Fibroblast of mammary gland (primary cell): ENCODE data around the gene MEF2A.

ENCODE experiments used
- DNase-seq: peaks from one replicate; pipeline ENCODE4 v3.0.0-alpha.2; 2010; ENCODE audit warnings: low read depth
- H3K4me3 ChIP-seq: 2 replicates; pipeline ENCODE4 v1.5.1; 2011; ENCODE audit warnings: low read depth, mild to moderate bottlenecking, low read length, moderate library complexity; ENCODE audit not compliant: control insufficient read depth
- CTCF ChIP-seq: conservative IDR thresholded peaks from 2 replicates; pipeline ENCODE4 v1.5.1; 2011; ENCODE audit warnings: low read depth, low read length, inconsistent platforms; ENCODE audit not compliant: control insufficient read depth, insufficient read depth

Gene MEF2A

GRCh38 chr15:99703603-99704443, 138.0 kb downstream of the MEF2A start:
- H3K4me3 ChIP-seq: no peak overlapping the region
- peak; percentile 92 for DNase-seq
- peak; percentile 76 for TF ChIP-seq CTCF

- peak; percentile 77 for TF ChIP-seq CTCF
- DNase-seq: peak; percentile 91
- H3K4me3 ChIP-seq: no peak overlapping the region
Measured at GRCh38 chr15:99704444-99704838, 138.7 kb downstream of the MEF2A start.

GRCh38 chr15:99706557-99707303, 140.9 kb downstream of the MEF2A start:
- no peak for TF ChIP-seq CTCF
- peak; percentile 54 for DNase-seq
- H3K4me3 ChIP-seq: no peak overlapping the region

- peak overlapping the region; percentile 20 for H3K4me3 ChIP-seq
- DNase-seq: peak; percentile 93
- no peak for TF ChIP-seq CTCF
Measured at GRCh38 chr15:99707473-99708270, 141.9 kb downstream of the MEF2A start.

GRCh38 chr15:99708563-99708962, 142.8 kb downstream of the MEF2A start:
- no peak for TF ChIP-seq CTCF
- DNase-seq: peak; percentile 96
- H3K4me3 ChIP-seq: no peak overlapping the region

GRCh38 chr15:99709243-99709986, 143.6 kb downstream of the MEF2A start:
- H3K4me3 ChIP-seq: no peak overlapping the region
- DNase-seq: no peak
- TF ChIP-seq CTCF: no peak
